IPS-NIHi7 (cell line): Measurements from ENCODE around the gene CCL20.
A peak's percentile ranks its signal among the peaks of the same experiment; 100 is the strongest.
"Not testable (repeated sequence)": the region's sequence is repeated elsewhere in the genome, so short reads cannot be mapped to it uniquely, and the experiment has no call there.

ENCODE experiments used
- DNase-seq: peaks from one replicate; pipeline ENCODE4 v3.0.0; 2012; ENCODE audit warnings: mixed read lengths; ENCODE audit errors: extremely low spot score

The CCL20 gene

GRCh38 chr2:227834423-227834822, 20.8 kb downstream of the CCL20 start:
- DNase-seq: no peak

GRCh38 chr2:227834916-227835650, 21.4 kb downstream of the CCL20 start:
- DNase-seq: no peak

- DNase-seq: not testable (repeated sequence)
These were observed 25.9 kb downstream of the CCL20 start for GRCh38 chr2:227839339-227840129.

- no peak for DNase-seq
These were observed 33.2 kb downstream of the CCL20 start for GRCh38 chr2:227846831-227847230.

GRCh38 chr2:227848146-227848545, 34.5 kb downstream of the CCL20 start:
- no peak for DNase-seq

GRCh38 chr2:227848586-227848985, 34.9 kb downstream of the CCL20 start:
- no peak for DNase-seq

GRCh38 chr2:227849906-227850305, 36.3 kb downstream of the CCL20 start:
- no peak for DNase-seq

GRCh38 chr2:227853204-227853629, 39.6 kb downstream of the CCL20 start:
- DNase-seq: no peak

- no peak for DNase-seq
These were observed 40.2 kb downstream of the CCL20 start for GRCh38 chr2:227853765-227854271.

GRCh38 chr2:227855440-227855839, 41.8 kb downstream of the CCL20 start:
- no peak for DNase-seq

- DNase-seq: no peak
These were observed 43.1 kb downstream of the CCL20 start for GRCh38 chr2:227856697-227857096.

- DNase-seq: no peak
These were observed 46.6 kb downstream of the CCL20 start for GRCh38 chr2:227860221-227860641.

- DNase-seq: no peak
These were observed 47.4 kb downstream of the CCL20 start for GRCh38 chr2:227861011-227861410.

GRCh38 chr2:227862227-227862740, 48.6 kb downstream of the CCL20 start:
- peak; percentile 28 for DNase-seq

GRCh38 chr2:227862741-227863588, 49.3 kb downstream of the CCL20 start:
- peak; percentile 71 for DNase-seq

- no peak for DNase-seq
These were observed 50.6 kb downstream of the CCL20 start for GRCh38 chr2:227864161-227864756.

- DNase-seq: no peak
These were observed 51.6 kb downstream of the CCL20 start for GRCh38 chr2:227865291-227865690.
